ENCODE data around the gene PHF11. TPM values are rescaled to one million over a fixed set of nuclear protein-coding genes. Genes with fewer than 3 reads are reported as not detected.
"Not testable (repeated sequence)": the region's sequence is repeated elsewhere in the genome, so short reads cannot be mapped to it uniquely, and the experiment has no call there.

The PHF11 gene
- total RNA-seq, 2 experiments from 2014 or later = 121 to 123 TPM

DNA sequence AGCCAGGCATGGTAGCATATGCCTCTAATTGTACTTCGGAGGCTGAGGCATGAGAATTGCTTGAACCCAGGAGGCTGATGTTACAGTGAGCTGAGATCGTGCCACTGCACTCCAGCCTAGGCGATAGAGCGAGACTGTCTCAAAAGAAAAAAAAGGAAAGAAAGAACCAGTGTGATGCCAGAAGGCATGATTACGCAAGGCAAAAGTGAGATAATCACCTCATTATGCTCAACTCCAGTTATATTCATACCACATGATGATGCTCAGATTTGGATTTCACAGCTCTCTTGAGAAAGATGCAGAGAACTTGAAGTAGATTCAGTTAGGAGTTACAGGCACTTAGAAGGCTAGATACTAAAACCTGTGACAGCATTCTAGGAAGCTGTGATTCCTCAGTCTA is 67.8 kb downstream of the PHF11 start:
- no peak for DNase-seq
- Mint-ChIP-seq H3K36me3 (peaks cover 33% of the 10 kb centered on the region), H3K9me3 (no peaks in the 10 kb centered on the region), H3K4me3 (no peak overlapping the region), H3K27me3 (no peaks in the 10 kb centered on the region), H3K4me1 (peaks cover 4% of the 10 kb centered on the region), H3K27ac (no peak overlapping the region)
- POLR2A ChIA-PET = interaction anchor here (0.6 kb wide), 1 partner anchor 39 kb away, joined by 3 read pairs; no protein-coding TSS in a partner anchor
- no peak for ATAC-seq (ENCODE audit: low read depth)

DNA sequence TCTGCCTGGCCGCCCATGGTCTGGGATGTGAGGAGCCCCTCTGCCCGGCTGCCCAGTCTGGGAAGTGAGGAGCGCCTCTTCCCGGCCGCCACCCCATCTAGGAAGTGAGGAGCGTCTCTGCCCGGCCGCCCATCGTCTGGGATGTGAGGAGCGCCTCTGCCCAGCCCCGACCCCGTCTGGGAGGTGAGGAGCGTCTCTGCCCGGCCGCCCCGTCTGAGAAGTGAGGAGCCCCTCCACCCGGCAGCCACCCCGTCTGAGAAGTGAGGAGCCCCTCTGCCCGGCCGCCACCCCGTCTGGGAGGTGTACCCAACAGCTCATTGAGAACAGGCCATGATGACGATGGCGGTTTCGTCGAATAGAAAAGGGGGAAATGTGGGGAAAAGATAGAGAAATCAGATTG is 69.7 kb downstream of the PHF11 start:
- H3K27ac Mint-ChIP-seq; DNase-seq; H3K9me3 Mint-ChIP-seq; H3K4me3 Mint-ChIP-seq; POLR2A ChIA-PET; H3K27me3 Mint-ChIP-seq; ATAC-seq (ENCODE audit: low read depth): not testable (repeated sequence)
- peaks cover 18% of the 10 kb centered on the region for H3K36me3 Mint-ChIP-seq
- peaks cover 13% of the 10 kb centered on the region for H3K4me1 Mint-ChIP-seq

DNA sequence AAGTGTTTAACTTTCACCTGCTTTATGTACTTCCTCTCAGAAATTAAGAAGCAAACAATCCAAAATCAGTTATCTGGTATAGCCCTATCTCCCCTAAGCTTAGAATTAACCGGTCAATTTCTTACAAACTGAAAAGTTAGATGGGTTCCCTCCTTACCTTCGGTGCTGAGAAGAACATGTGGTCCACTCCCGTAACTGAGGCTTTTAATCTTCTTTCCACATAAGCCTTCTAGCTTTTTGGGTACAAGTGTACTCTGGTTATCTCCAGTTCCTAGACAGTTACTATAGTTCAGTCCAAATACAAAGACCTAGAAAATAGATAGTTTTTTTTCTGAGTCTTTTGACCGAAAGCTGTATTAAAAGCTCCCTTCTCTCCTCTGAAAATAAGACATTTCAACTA is 70.7 kb downstream of the PHF11 start:
- ATAC-seq (ENCODE audit: low read depth) (no peak), DNase-seq (no peak)
- Mint-ChIP-seq H3K4me1 (peaks cover 15% of the 10 kb centered on the region), H3K9me3 (no peaks in the 10 kb centered on the region), H3K4me3 (no peak overlapping the region), H3K36me3 (peaks cover 18% of the 10 kb centered on the region), H3K27ac (no peak overlapping the region), H3K27me3 (no peaks in the 10 kb centered on the region)
- POLR2A ChIA-PET = interaction anchor here (0.8 kb wide), 1 partner anchor 27 kb away, joined by 3 read pairs; no protein-coding TSS in a partner anchor

DNA sequence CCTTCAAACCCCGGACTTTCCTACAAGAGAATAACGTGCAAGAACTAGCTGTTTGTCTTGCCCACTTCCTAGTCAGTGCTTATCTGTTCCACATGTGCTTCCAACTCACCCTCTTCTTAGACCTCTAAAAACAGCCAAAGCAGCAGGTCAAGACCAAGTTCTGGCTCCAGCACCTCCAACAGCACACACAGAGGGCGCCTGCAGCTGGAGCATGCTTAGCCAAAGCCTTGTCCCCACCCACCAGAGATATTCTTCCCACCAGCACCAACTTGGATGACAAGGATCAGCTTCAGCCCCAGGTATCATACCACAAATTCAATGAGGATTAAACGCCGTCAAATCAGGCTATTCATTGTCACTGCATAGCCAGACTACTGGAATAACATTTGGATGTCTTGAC is 71.7 kb downstream of the PHF11 start:
- Mint-ChIP-seq H3K4me1 (peaks cover 17% of the 10 kb centered on the region), H3K4me3 (no peak overlapping the region), H3K27ac (no peak overlapping the region), H3K9me3 (no peaks in the 10 kb centered on the region), H3K27me3 (no peaks in the 10 kb centered on the region), H3K36me3 (peaks cover 17% of the 10 kb centered on the region)
- ATAC-seq (ENCODE audit: low read depth) = no peak
- POLR2A ChIA-PET = interaction anchor here (0.8 kb wide), 1 partner anchor 28 kb away, joined by 3 read pairs; no protein-coding TSS in a partner anchor
- DNase-seq = no peak

DNA sequence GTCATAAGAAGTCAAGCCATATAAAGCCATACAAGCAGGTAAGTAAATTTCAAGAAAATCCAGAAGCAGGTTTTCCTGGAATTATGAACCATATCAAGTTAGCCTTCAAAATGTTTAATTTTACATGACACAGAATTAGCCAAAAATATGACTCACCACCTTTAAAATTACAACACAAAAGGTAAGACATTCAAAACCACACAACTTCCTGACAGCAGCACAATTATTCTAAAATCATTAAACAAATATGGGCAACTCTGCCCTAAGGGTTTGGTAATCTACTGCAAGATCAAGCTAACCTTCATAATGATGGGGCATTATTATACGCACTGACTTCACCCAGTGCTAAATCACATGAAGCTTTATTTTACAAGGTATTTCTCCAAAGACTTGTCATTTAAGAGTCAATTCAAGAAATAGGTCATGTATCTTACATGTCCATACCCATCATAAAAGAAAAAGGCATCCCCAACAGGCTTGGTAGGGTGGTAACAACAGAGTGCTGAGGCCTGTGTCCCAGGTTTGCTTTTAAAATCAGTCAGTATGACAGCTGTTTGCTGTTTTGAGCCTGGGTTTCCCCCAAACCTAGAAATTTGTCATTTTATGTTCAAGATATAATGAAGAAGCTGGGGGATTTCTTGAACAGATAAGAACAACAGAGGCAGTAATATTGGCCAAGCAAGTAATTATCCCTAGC is 74.4 kb downstream of the PHF11 start:
- no peak for DNase-seq
- peaks cover 16% of the 10 kb centered on the region for H3K36me3 Mint-ChIP-seq
- peak; percentile 39 for ATAC-seq (ENCODE audit: low read depth)
- H3K4me3 Mint-ChIP-seq = no peak overlapping the region
- peaks cover 20% of the 10 kb centered on the region for H3K4me1 Mint-ChIP-seq
- H3K27ac Mint-ChIP-seq = peak overlapping the region; percentile 52
- POLR2A ChIA-PET = interaction anchor here (1.6 kb wide), 1 partner anchor 15 kb away, joined by 3 read pairs; the partner anchor contains the start of gene RCBTB1
- no peaks in the 10 kb centered on the region for H3K9me3 Mint-ChIP-seq
- no peaks in the 10 kb centered on the region for H3K27me3 Mint-ChIP-seq

DNA sequence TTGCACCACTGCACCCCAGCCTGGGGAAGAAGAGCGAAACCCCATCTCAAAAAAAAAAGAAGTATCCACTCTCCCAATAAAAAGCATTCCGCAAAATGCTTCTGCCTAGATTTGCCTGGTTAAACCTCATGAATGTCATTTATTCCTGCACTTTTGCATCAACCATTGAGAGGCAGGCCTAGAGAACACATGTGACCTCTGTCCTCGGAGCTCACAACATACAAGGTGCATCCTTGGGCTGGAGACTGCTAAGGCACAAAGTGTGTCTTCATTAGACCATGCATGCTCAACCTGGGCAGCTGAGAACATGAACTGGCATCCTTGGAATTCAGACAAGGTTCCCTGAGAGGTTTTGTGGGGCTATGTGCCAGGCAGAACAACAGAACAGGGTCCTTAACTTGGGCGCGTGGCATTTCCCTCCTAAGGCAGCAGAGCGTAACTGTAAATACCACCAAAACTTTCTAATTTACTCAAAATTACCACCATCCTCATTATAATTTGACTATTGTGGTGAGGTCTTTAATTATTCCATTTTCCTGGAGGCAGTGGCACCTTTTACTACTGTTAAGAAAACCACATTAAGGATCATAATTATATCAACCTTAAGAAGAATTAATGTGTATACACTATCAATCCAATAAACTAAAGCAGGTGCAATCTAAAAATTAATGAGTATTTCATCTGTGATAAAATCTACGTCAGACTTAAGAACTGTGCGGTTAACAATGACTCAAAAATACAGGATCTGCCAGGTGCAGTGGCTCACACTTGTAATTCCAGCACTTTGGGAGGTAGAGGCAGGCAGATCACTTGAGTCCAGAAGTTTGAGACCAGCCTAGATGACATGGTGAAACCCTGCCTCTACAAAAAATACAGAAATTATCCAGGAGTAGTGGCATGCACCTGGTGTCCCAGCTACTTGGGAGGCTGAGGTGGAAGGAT is 75.8 kb downstream of the PHF11 start:
- H3K27me3 Mint-ChIP-seq = no peaks in the 10 kb centered on the region

More for the DNA sequence above, 75.8 kb downstream of the PHF11 start:
- peaks cover 21% of the 10 kb centered on the region for H3K4me1 Mint-ChIP-seq
- DNase-seq (no peak), ATAC-seq (ENCODE audit: low read depth) (no peak)
- H3K9me3 Mint-ChIP-seq = no peaks in the 10 kb centered on the region
- H3K27ac Mint-ChIP-seq = no peak overlapping the region
- POLR2A ChIA-PET = interaction anchor here (0.7 kb wide), 1 partner anchor 14 kb away, joined by 3 read pairs; the partner anchor contains the start of gene RCBTB1
- peaks cover 15% of the 10 kb centered on the region for H3K36me3 Mint-ChIP-seq
- no peak overlapping the region for H3K4me3 Mint-ChIP-seq

Other genes with a start within 250 kb of the PHF11 start
- gene CDADC1, start 248.0 kb upstream of the PHF11 start, total RNA-seq = 10 to 100 TPM; 14.7 to 17.6 TPM
- 1 to 10 TPM; 3.8 to 4.8 TPM for gene CAB39L, start 51.9 kb upstream of the PHF11 start, total RNA-seq
- 10 to 100 TPM; 21.1 to 21.6 TPM for gene SETDB2, start 51.7 kb upstream of the PHF11 start, total RNA-seq
- gene RCBTB1, start 89.6 kb downstream of the PHF11 start, total RNA-seq = 10 to 100 TPM; 18.9 to 20.6 TPM
- 1 to 10 TPM; 3.5 to 4.3 TPM for gene ARL11, start 132.6 kb downstream of the PHF11 start, total RNA-seq
- gene EBPL, start 195.5 kb downstream of the PHF11 start, total RNA-seq = 10 to 100 TPM; 26.0 to 28.0 TPM

All from activated naive CD8-positive, alpha-beta T cell treated with anti-CD3 and anti-CD28 coated beads, Interleukin-2, amount 10 ng/mL, durations not matched to agents 7 days and 5 days (primary cell).